PC-3 (cell line): ENCODE data around the gene SPIRE2.

Experiments
- CTCF ChIP-seq: fragments of 300-600 bp; sonication (generic); conservative IDR thresholded peaks from 2 replicates; pipeline ENCODE4 v1.5.1; 2017; ENCODE audit warnings: antibody characterized with exemption, low read depth, mild to moderate bottlenecking, low read length
- EZH2 ChIP-seq: fragments of 300-600 bp; sonication (generic); IDR thresholded peaks from one replicate; pipeline ENCODE4 v1.6.1; 2017; ENCODE audit warnings: antibody characterized with exemption, mild to moderate bottlenecking, low read length; ENCODE audit not compliant: unreplicated experiment
- EZH2phosphoT487 ChIP-seq: fragments of 300-600 bp; sonication (generic); IDR thresholded peaks from 2 replicates; pipeline ENCODE4 v1.6.1; 2018; ENCODE audit warnings: mild to moderate bottlenecking, antibody characterized with exemption, low read length, borderline replicate concordance

- TF ChIP-seq CTCF, result no peak
- TF ChIP-seq EZH2, result no peak
- TF ChIP-seq EZH2phosphoT487, result no peak
Observed at GRCh38 chr16:89831810-89832328, 3.6 kb downstream of the SPIRE2 start.
